Urinary bladder (tissue), 2 donors: Measurements from ENCODE around the gene VSIG1. TPM values are rescaled to one million over a fixed set of nuclear protein-coding genes. Genes with fewer than 3 reads are reported as not detected.

Experiments used
- polyA plus RNA-seq: library from polyadenylated mRNA; stranded (reverse); fragments of 200-250 nt; gene quantifications from one replicate; pipeline ENCODE4 v1.2.3, GENCODE V29; 2013
- total RNA-seq: library from RNA; depleted of rRNA; stranded (reverse); fragments of >200 nt; gene quantifications from one replicate; pipeline ENCODE4 v1.2.3, GENCODE V29; 2014
- donor health status: healthy.

VSIG1 gene
- total and polyA plus RNA-seq, 2 donors = 0.29 to 0.37 TPM

Other genes starting within 250 kb of the VSIG1 start
- gene MID2, start 219.2 kb upstream of the VSIG1 start, total RNA-seq = 24.6 TPM
- 14.1 TPM for gene MID2, start 219.2 kb upstream of the VSIG1 start, polyA plus RNA-seq
- gene TEX13B, start 62.7 kb upstream of the VSIG1 start, total RNA-seq = not detected
- not detected for gene TEX13B, start 62.7 kb upstream of the VSIG1 start, polyA plus RNA-seq
- 69.0 TPM for gene PSMD10, start 46.5 kb downstream of the VSIG1 start, total RNA-seq
- 46.8 TPM for gene PSMD10, start 46.5 kb downstream of the VSIG1 start, polyA plus RNA-seq
- gene ATG4A, start 46.7 kb downstream of the VSIG1 start, total RNA-seq = 9.5 TPM
- gene ATG4A, start 46.7 kb downstream of the VSIG1 start, polyA plus RNA-seq = 8.6 TPM